Measurements from ENCODE around the gene MRPL12.

DNA sequence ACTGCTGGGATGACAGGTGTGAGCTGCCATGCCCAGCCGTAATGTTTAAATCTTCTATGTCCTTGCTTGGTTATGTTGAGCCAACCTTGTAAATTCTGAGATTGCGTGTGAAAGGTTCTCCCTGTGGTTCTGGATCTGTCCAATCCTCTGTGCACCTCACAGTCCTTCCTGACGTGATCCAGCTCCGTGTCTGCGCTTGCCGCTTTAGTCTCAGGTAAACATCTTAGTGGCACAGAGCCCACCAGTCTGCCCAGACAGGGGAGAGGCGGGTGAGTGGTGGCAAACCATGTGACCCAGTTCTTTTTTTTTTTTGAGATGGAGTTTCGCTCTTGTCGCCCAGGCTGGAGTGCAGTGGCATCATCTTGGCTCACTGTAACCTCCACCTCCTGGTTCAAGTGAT is 22.8 kb downstream of the MRPL12 start:
- TF ChIP-seq, protein P1, sequence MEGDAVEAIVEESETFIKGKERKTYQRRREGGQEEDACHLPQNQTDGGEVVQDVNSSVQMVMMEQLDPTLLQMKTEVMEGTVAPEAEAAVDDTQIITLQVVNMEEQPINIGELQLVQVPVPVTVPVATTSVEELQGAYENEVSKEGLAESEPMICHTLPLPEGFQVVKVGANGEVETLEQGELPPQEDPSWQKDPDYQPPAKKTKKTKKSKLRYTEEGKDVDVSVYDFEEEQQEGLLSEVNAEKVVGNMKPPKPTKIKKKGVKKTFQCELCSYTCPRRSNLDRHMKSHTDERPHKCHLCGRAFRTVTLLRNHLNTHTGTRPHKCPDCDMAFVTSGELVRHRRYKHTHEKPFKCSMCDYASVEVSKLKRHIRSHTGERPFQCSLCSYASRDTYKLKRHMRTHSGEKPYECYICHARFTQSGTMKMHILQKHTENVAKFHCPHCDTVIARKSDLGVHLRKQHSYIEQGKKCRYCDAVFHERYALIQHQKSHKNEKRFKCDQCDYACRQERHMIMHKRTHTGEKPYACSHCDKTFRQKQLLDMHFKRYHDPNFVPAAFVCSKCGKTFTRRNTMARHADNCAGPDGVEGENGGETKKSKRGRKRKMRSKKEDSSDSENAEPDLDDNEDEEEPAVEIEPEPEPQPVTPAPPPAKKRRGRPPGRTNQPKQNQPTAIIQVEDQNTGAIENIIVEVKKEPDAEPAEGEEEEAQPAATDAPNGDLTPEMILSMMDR (conservative IDR thresholded peaks at IDR 0.05; ENCODE audit: low read depth in 2 of 2): no peak
- TF ChIP-seq ZNF114 (CRISPR knock-in tag; IDR thresholded peaks at IDR 0.05) (no peak), POLR2AphosphoS5 (IDR thresholded peaks at IDR 0.05; ENCODE audit: low read depth) (no peak), EZH2 (IDR thresholded peaks at IDR 0.05; ENCODE audit: low read depth, unreplicated experiment) (no peak), EZH2phosphoT487 (IDR thresholded peaks at IDR 0.05; ENCODE audit: unreplicated experiment) (no peak), STAT1 (IDR thresholded peaks at IDR 0.05; ENCODE audit: unreplicated experiment) (no peak), CREB1 (CRISPR knock-in tag; IDR thresholded peaks at IDR 0.05; ENCODE audit: low read depth) (no peak)
- TF ChIP-seq, protein P2, sequence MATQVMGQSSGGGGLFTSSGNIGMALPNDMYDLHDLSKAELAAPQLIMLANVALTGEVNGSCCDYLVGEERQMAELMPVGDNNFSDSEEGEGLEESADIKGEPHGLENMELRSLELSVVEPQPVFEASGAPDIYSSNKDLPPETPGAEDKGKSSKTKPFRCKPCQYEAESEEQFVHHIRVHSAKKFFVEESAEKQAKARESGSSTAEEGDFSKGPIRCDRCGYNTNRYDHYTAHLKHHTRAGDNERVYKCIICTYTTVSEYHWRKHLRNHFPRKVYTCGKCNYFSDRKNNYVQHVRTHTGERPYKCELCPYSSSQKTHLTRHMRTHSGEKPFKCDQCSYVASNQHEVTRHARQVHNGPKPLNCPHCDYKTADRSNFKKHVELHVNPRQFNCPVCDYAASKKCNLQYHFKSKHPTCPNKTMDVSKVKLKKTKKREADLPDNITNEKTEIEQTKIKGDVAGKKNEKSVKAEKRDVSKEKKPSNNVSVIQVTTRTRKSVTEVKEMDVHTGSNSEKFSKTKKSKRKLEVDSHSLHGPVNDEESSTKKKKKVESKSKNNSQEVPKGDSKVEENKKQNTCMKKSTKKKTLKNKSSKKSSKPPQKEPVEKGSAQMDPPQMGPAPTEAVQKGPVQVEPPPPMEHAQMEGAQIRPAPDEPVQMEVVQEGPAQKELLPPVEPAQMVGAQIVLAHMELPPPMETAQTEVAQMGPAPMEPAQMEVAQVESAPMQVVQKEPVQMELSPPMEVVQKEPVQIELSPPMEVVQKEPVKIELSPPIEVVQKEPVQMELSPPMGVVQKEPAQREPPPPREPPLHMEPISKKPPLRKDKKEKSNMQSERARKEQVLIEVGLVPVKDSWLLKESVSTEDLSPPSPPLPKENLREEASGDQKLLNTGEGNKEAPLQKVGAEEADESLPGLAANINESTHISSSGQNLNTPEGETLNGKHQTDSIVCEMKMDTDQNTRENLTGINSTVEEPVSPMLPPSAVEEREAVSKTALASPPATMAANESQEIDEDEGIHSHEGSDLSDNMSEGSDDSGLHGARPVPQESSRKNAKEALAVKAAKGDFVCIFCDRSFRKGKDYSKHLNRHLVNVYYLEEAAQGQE (IDR thresholded peaks at IDR 0.05; ENCODE audit: unreplicated experiment): no peak
- TF ChIP-seq, protein P3, sequence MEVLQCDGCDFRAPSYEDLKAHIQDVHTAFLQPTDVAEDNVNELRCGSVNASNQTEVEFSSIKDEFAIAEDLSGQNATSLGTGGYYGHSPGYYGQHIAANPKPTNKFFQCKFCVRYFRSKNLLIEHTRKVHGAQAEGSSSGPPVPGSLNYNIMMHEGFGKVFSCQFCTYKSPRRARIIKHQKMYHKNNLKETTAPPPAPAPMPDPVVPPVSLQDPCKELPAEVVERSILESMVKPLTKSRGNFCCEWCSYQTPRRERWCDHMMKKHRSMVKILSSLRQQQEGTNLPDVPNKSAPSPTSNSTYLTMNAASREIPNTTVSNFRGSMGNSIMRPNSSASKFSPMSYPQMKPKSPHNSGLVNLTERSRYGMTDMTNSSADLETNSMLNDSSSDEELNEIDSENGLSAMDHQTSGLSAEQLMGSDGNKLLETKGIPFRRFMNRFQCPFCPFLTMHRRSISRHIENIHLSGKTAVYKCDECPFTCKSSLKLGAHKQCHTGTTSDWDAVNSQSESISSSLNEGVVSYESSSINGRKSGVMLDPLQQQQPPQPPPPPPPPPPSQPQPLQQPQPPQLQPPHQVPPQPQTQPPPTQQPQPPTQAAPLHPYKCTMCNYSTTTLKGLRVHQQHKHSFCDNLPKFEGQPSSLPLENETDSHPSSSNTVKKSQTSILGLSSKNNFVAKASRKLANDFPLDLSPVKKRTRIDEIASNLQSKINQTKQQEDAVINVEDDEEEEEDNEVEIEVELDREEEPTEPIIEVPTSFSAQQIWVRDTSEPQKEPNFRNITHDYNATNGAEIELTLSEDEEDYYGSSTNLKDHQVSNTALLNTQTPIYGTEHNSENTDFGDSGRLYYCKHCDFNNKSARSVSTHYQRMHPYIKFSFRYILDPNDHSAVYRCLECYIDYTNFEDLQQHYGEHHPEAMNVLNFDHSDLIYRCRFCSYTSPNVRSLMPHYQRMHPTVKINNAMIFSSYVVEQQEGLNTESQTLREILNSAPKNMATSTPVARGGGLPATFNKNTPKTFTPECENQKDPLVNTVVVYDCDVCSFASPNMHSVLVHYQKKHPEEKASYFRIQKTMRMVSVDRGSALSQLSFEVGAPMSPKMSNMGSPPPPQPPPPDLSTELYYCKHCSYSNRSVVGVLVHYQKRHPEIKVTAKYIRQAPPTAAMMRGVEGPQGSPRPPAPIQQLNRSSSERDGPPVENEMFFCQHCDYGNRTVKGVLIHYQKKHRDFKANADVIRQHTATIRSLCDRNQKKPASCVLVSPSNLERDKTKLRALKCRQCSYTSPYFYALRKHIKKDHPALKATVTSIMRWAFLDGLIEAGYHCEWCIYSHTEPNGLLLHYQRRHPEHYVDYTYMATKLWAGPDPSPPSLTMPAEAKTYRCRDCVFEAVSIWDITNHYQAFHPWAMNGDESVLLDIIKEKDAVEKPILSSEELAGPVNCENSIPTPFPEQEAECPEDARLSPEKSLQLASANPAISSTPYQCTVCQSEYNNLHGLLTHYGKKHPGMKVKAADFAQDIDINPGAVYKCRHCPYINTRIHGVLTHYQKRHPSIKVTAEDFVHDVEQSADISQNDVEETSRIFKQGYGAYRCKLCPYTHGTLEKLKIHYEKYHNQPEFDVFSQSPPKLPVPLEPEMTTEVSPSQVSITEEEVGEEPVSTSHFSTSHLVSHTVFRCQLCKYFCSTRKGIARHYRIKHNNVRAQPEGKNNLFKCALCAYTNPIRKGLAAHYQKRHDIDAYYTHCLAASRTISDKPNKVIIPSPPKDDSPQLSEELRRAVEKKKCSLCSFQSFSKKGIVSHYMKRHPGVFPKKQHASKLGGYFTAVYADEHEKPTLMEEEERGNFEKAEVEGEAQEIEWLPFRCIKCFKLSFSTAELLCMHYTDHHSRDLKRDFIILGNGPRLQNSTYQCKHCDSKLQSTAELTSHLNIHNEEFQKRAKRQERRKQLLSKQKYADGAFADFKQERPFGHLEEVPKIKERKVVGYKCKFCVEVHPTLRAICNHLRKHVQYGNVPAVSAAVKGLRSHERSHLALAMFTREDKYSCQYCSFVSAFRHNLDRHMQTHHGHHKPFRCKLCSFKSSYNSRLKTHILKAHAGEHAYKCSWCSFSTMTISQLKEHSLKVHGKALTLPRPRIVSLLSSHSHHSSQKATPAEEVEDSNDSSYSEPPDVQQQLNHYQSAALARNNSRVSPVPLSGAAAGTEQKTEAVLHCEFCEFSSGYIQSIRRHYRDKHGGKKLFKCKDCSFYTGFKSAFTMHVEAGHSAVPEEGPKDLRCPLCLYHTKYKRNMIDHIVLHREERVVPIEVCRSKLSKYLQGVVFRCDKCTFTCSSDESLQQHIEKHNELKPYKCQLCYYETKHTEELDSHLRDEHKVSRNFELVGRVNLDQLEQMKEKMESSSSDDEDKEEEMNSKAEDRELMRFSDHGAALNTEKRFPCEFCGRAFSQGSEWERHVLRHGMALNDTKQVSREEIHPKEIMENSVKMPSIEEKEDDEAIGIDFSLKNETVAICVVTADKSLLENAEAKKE (CRISPR knock-in tag; IDR thresholded peaks at IDR 0.05): no peak

Data from GM23338 (cell line).